ENCODE results near the gene PLCB3. TPM values are rescaled to one million over a fixed set of nuclear protein-coding genes. Genes with fewer than 3 reads are reported as not detected.

PLCB3 gene
- total and polyA plus RNA-seq, 9 donors = 9.9 to 17.6 (median 12.9) TPM

GRCh38 chr11:64229090-64229743 lies 22.1 kb upstream of the PLCB3 start:
- Histone ChIP-seq H3K4me3 (ENCODE audit: low read length) (no peak overlapping the region), H3K4me1 (ENCODE audit: control insufficient read depth, insufficient read depth, low read length) (peaks cover 67% of the 10 kb centered on the region), H3K36me3 (ENCODE audit: control insufficient read depth, insufficient read depth, low read length) (peaks cover 8% of the 10 kb centered on the region), H3K27me3 (ENCODE audit: control insufficient read depth, insufficient read depth, low read length) (no peaks in the 10 kb centered on the region), H3K27ac (ENCODE audit: low read length) (peak overlapping the region; percentile 95), H3K9me3 (replicated peaks; ENCODE audit: control insufficient read depth, low read depth, low read length) (no peaks in the 10 kb centered on the region)
- WGBS (ENCODE audit: insufficient coverage) = 88% methylated on average over 7 of the region's 12 CpGs
- DNase-seq = peak; percentile 30

- H3K4me3 ChIP-seq (ENCODE audit: low read length) = peak overlapping the region; percentile 70
- H3K27ac ChIP-seq (ENCODE audit: low read length) = peak overlapping the region; percentile 95
- no peak for DNase-seq
- H3K4me1 ChIP-seq (ENCODE audit: control insufficient read depth, insufficient read depth, low read length) = peaks cover 62% of the 10 kb centered on the region
- WGBS (ENCODE audit: insufficient coverage) = 44% methylated on average over 11 of the region's 13 CpGs
- no peaks in the 10 kb centered on the region for H3K27me3 ChIP-seq (ENCODE audit: control insufficient read depth, insufficient read depth, low read length)
- no peaks in the 10 kb centered on the region for H3K9me3 ChIP-seq (replicated peaks; ENCODE audit: control insufficient read depth, low read depth, low read length)
- peaks cover 3% of the 10 kb centered on the region for H3K36me3 ChIP-seq (ENCODE audit: control insufficient read depth, insufficient read depth, low read length)
These were observed 21.6 kb upstream of the PLCB3 start for GRCh38 chr11:64229744-64230170.

- Histone ChIP-seq H3K4me3 (ENCODE audit: low read length) (peak within 1 kb of the TSS; percentile 70), H3K27ac (ENCODE audit: low read length) (peak within 1 kb of the TSS; percentile 95), H3K4me1 (ENCODE audit: control insufficient read depth, insufficient read depth, low read length) (peaks cover 60% of the 10 kb centered on the region), H3K27me3 (ENCODE audit: control insufficient read depth, insufficient read depth, low read length) (no peaks in the 10 kb centered on the region), H3K36me3 (ENCODE audit: control insufficient read depth, insufficient read depth, low read length) (peaks cover 3% of the 10 kb centered on the region), H3K9me3 (replicated peaks; ENCODE audit: control insufficient read depth, low read depth, low read length) (no peaks in the 10 kb centered on the region)
- DNase-seq = peak; percentile 97
- under 1% methylated on average over 49 of the region's 62 CpGs for WGBS (ENCODE audit: insufficient coverage)
These were observed 21.0 kb upstream of the PLCB3 start, which contains the start of gene DNAJC4 for GRCh38 chr11:64230171-64230984. TSS of gene DNAJC4 (plus strand) at chr11:64230548. CDS start at chr11:64230855, 307 bp downstream.

- Histone ChIP-seq H3K27me3 (ENCODE audit: control insufficient read depth, insufficient read depth, low read length) (no peaks in the 10 kb centered on the region), H3K4me1 (ENCODE audit: control insufficient read depth, insufficient read depth, low read length) (peaks cover 61% of the 10 kb centered on the region), H3K27ac (ENCODE audit: low read length) (peak overlapping the region; percentile 95), H3K36me3 (ENCODE audit: control insufficient read depth, insufficient read depth, low read length) (peaks cover 5% of the 10 kb centered on the region), H3K9me3 (replicated peaks; ENCODE audit: control insufficient read depth, low read depth, low read length) (no peaks in the 10 kb centered on the region), H3K4me3 (ENCODE audit: low read length) (peak overlapping the region; percentile 70)
- 0% methylated on average over 2 of the region's 8 CpGs for WGBS (ENCODE audit: insufficient coverage)
- DNase-seq = peak; percentile 41
These were observed 20.4 kb upstream of the PLCB3 start for GRCh38 chr11:64230985-64231365.

- DNase-seq = peak; percentile 32
- Histone ChIP-seq H3K36me3 (ENCODE audit: control insufficient read depth, insufficient read depth, low read length) (peaks cover 8% of the 10 kb centered on the region), H3K27ac (ENCODE audit: low read length) (no peak overlapping the region), H3K4me3 (ENCODE audit: low read length) (no peak overlapping the region), H3K9me3 (replicated peaks; ENCODE audit: control insufficient read depth, low read depth, low read length) (no peaks in the 10 kb centered on the region), H3K4me1 (ENCODE audit: control insufficient read depth, insufficient read depth, low read length) (peaks cover 59% of the 10 kb centered on the region), H3K27me3 (ENCODE audit: control insufficient read depth, insufficient read depth, low read length) (no peaks in the 10 kb centered on the region)
- WGBS (ENCODE audit: insufficient coverage) = 90% methylated on average over 7 of the region's 7 CpGs
These were observed 19.8 kb upstream of the PLCB3 start for GRCh38 chr11:64231546-64231945.

- Histone ChIP-seq H3K9me3 (replicated peaks; ENCODE audit: control insufficient read depth, low read depth, low read length) (no peaks in the 10 kb centered on the region), H3K4me1 (ENCODE audit: control insufficient read depth, insufficient read depth, low read length) (peaks cover 50% of the 10 kb centered on the region), H3K27ac (ENCODE audit: low read length) (no peak overlapping the region), H3K36me3 (ENCODE audit: control insufficient read depth, insufficient read depth, low read length) (peaks cover 12% of the 10 kb centered on the region), H3K27me3 (ENCODE audit: control insufficient read depth, insufficient read depth, low read length) (no peaks in the 10 kb centered on the region), H3K4me3 (ENCODE audit: low read length) (no peak overlapping the region)
- WGBS (ENCODE audit: insufficient coverage) = 74% methylated on average over 10 of the region's 15 CpGs
- DNase-seq = peak; percentile 25
These were observed 19.0 kb upstream of the PLCB3 start for GRCh38 chr11:64232182-64232966.

GRCh38 chr11:64232967-64233315 lies 18.4 kb upstream of the PLCB3 start:
- no peaks in the 10 kb centered on the region for H3K9me3 ChIP-seq (replicated peaks; ENCODE audit: control insufficient read depth, low read depth, low read length)
- H3K4me3 ChIP-seq (ENCODE audit: low read length) = no peak overlapping the region
- 83% methylated on average over 5 of the region's 8 CpGs for WGBS (ENCODE audit: insufficient coverage)
- H3K27ac ChIP-seq (ENCODE audit: low read length) = no peak overlapping the region
- H3K27me3 ChIP-seq (ENCODE audit: control insufficient read depth, insufficient read depth, low read length) = no peaks in the 10 kb centered on the region
- peaks cover 17% of the 10 kb centered on the region for H3K36me3 ChIP-seq (ENCODE audit: control insufficient read depth, insufficient read depth, low read length)
- DNase-seq = peak; percentile 15
- H3K4me1 ChIP-seq (ENCODE audit: control insufficient read depth, insufficient read depth, low read length) = peaks cover 50% of the 10 kb centered on the region

GRCh38 chr11:64233913-64234586 lies 17.3 kb upstream of the PLCB3 start, which contains the start of gene VEGFB:
TSS of gene VEGFB (plus strand) at chr11:64234584. CDS start at chr11:64234834, 250 bp downstream.
- Histone ChIP-seq H3K27ac (ENCODE audit: low read length) (peak within 1 kb of the TSS; percentile 70), H3K36me3 (ENCODE audit: control insufficient read depth, insufficient read depth, low read length) (peaks cover 27% of the 10 kb centered on the region), H3K4me3 (ENCODE audit: low read length) (peak within 1 kb of the TSS; percentile 56), H3K9me3 (replicated peaks; ENCODE audit: control insufficient read depth, low read depth, low read length) (no peaks in the 10 kb centered on the region), H3K27me3 (ENCODE audit: control insufficient read depth, insufficient read depth, low read length) (no peaks in the 10 kb centered on the region), H3K4me1 (ENCODE audit: control insufficient read depth, insufficient read depth, low read length) (peaks cover 57% of the 10 kb centered on the region)
- DNase-seq = peak; percentile 84
- WGBS (ENCODE audit: insufficient coverage) = 3% methylated on average over 37 of the region's 62 CpGs

GRCh38 chr11:64234647-64235379 lies 16.5 kb upstream of the PLCB3 start:
- H3K9me3 ChIP-seq (replicated peaks; ENCODE audit: control insufficient read depth, low read depth, low read length) = no peaks in the 10 kb centered on the region
- peaks cover 52% of the 10 kb centered on the region for H3K4me1 ChIP-seq (ENCODE audit: control insufficient read depth, insufficient read depth, low read length)
- H3K27me3 ChIP-seq (ENCODE audit: control insufficient read depth, insufficient read depth, low read length) = no peaks in the 10 kb centered on the region
- H3K27ac ChIP-seq (ENCODE audit: low read length) = peak overlapping the region; percentile 55
- WGBS (ENCODE audit: insufficient coverage) = under 1% methylated on average over 80 of the region's 80 CpGs
- peak overlapping the region; percentile 53 for H3K4me3 ChIP-seq (ENCODE audit: low read length)
- peaks cover 27% of the 10 kb centered on the region for H3K36me3 ChIP-seq (ENCODE audit: control insufficient read depth, insufficient read depth, low read length)
- DNase-seq = peak; percentile 58
